Measurements from ENCODE around the gene SPI1.

The SPI1 gene

GRCh38 chr11:47329431-47329986, 48.8 kb downstream of the SPI1 start:
- TF ChIP-seq POLR2AphosphoS5 (IDR thresholded peaks at IDR 0.05; ENCODE audit: low read depth, low read length) (no peak), FOXP2 (optimal IDR thresholded peaks at IDR 0.05; ENCODE audit: borderline replicate concordance, extremely low read depth, extremely low read length, insufficient read depth) (no peak), SIN3A (IDR thresholded peaks at IDR 0.05; ENCODE audit: borderline replicate concordance, insufficient read depth, low read length) (no peak), REST (IDR thresholded peaks at IDR 0.05; ENCODE audit: insufficient read depth in 1 of 2, low read depth in 2 of 2, low read length in 2 of 2) (no peak), TAF1 (IDR thresholded peaks at IDR 0.05; ENCODE audit: borderline replicate concordance, insufficient read depth, low read length) (no peak)

GRCh38 chr11:47328449-47329390, 49.6 kb downstream of the SPI1 start:
- no peak for TF ChIP-seq TAF1 (IDR thresholded peaks at IDR 0.05; ENCODE audit: borderline replicate concordance, insufficient read depth, low read length)
- no peak for TF ChIP-seq FOXP2 (optimal IDR thresholded peaks at IDR 0.05; ENCODE audit: borderline replicate concordance, extremely low read depth, extremely low read length, insufficient read depth)
- TF ChIP-seq SIN3A (IDR thresholded peaks at IDR 0.05; ENCODE audit: borderline replicate concordance, insufficient read depth, low read length) = no peak
- TF ChIP-seq REST (IDR thresholded peaks at IDR 0.05; ENCODE audit: insufficient read depth in 1 of 2, low read depth in 2 of 2, low read length in 2 of 2) = no peak
- no peak for TF ChIP-seq POLR2AphosphoS5 (IDR thresholded peaks at IDR 0.05; ENCODE audit: low read depth, low read length)

GRCh38 chr11:47327949-47328348, 50.4 kb downstream of the SPI1 start:
- TF ChIP-seq REST (IDR thresholded peaks at IDR 0.05; ENCODE audit: insufficient read depth in 1 of 2, low read depth in 2 of 2, low read length in 2 of 2) (no peak), SIN3A (IDR thresholded peaks at IDR 0.05; ENCODE audit: borderline replicate concordance, insufficient read depth, low read length) (no peak), FOXP2 (optimal IDR thresholded peaks at IDR 0.05; ENCODE audit: borderline replicate concordance, extremely low read depth, extremely low read length, insufficient read depth) (no peak), TAF1 (IDR thresholded peaks at IDR 0.05; ENCODE audit: borderline replicate concordance, insufficient read depth, low read length) (no peak), POLR2AphosphoS5 (IDR thresholded peaks at IDR 0.05; ENCODE audit: low read depth, low read length) (no peak)

GRCh38 chr11:47327025-47327424, 51.3 kb downstream of the SPI1 start:
- TF ChIP-seq FOXP2 (optimal IDR thresholded peaks at IDR 0.05; ENCODE audit: borderline replicate concordance, extremely low read depth, extremely low read length, insufficient read depth) = no peak
- no peak for TF ChIP-seq TAF1 (IDR thresholded peaks at IDR 0.05; ENCODE audit: borderline replicate concordance, insufficient read depth, low read length)

GRCh38 chr11:47326198-47326597, 52.1 kb downstream of the SPI1 start:
- TF ChIP-seq TAF1 (IDR thresholded peaks at IDR 0.05; ENCODE audit: borderline replicate concordance, insufficient read depth, low read length) (no peak), REST (IDR thresholded peaks at IDR 0.05; ENCODE audit: insufficient read depth in 1 of 2, low read depth in 2 of 2, low read length in 2 of 2) (no peak), POLR2AphosphoS5 (IDR thresholded peaks at IDR 0.05; ENCODE audit: low read depth, low read length) (no peak), SIN3A (IDR thresholded peaks at IDR 0.05; ENCODE audit: borderline replicate concordance, insufficient read depth, low read length) (no peak), FOXP2 (optimal IDR thresholded peaks at IDR 0.05; ENCODE audit: borderline replicate concordance, extremely low read depth, extremely low read length, insufficient read depth) (no peak)
